Thoracic aorta (tissue), 2 donors: ENCODE measurements around the gene SLC7A6. TPM values are rescaled to one million over a fixed set of nuclear protein-coding genes. Genes with fewer than 3 reads are reported as not detected.
A peak's percentile ranks its signal among the peaks of the same experiment; 100 is the strongest.

Source experiments
- ATAC-seq: fragments of 150-250 bp; one replicate; pipeline ENCODE4 v1.8.0; 2017; ENCODE audit warnings: low read depth; ENCODE audit not compliant: insufficient number of reproducible peaks, low FRiP score
- DNase-seq: peaks from one replicate; pipeline ENCODE4 v3.0.0-alpha.2; 2020; ENCODE audit warnings: low spot score
- H3K27ac ChIP-seq, 2 donors: fragments of 200-600 bp; sonication (generic); 1 replicate in 1 of 2; 2 replicates in 1 of 2; pipeline ENCODE4 v1.5.1; 2016; ENCODE audit warnings: mild to moderate bottlenecking in 2 of 2, moderate library complexity in 2 of 2
- H3K27me3 ChIP-seq: fragments of 200-600 bp; sonication (generic); replicated peaks from 2 replicates; pipeline ENCODE4 v1.6.0; 2016; ENCODE audit warnings: mild to moderate bottlenecking; ENCODE audit not compliant: insufficient read depth
- H3K36me3 ChIP-seq: fragments of 200-600 bp; sonication (generic); one replicate; pipeline ENCODE4 v1.5.1; 2016
- H3K4me1 ChIP-seq, 2 donors: fragments of 200-600 bp; sonication (generic); 1 replicate in 1 of 2; 2 replicates in 1 of 2; pipeline versions ENCODE4 v1.5.1 to v1.6.0; 2016; ENCODE audit warnings: low read depth in 2 of 2, mild to moderate bottlenecking in 1 of 2; ENCODE audit not compliant: control insufficient read depth in 1 of 2
- H3K4me3 ChIP-seq: fragments of 200-600 bp; sonication (generic); 2 replicates; pipeline ENCODE4 v1.5.1; 2016; ENCODE audit warnings: mild to moderate bottlenecking
- H3K9me3 ChIP-seq: fragments of 200-600 bp; sonication (generic); 2 replicates; pipeline ENCODE4 v1.5.1; 2016
- CTCF ChIP-seq: fragments of 200-600 bp; sonication (generic); IDR thresholded peaks from one replicate; pipeline ENCODE4 v1.5.1; 2019; ENCODE audit warnings: antibody characterized with exemption
- total RNA-seq, 2 donors: library from RNA; depleted of rRNA; stranded (reverse); fragments of >200 nt; gene quantifications; one replicate each; pipeline versions ENCODE4 v1.1.0 to v1.2.3, GENCODE V29; 2016

Gene SLC7A6
- total RNA-seq, 2 donors from 2014 or later = 92.1 to 125 TPM

DNA sequence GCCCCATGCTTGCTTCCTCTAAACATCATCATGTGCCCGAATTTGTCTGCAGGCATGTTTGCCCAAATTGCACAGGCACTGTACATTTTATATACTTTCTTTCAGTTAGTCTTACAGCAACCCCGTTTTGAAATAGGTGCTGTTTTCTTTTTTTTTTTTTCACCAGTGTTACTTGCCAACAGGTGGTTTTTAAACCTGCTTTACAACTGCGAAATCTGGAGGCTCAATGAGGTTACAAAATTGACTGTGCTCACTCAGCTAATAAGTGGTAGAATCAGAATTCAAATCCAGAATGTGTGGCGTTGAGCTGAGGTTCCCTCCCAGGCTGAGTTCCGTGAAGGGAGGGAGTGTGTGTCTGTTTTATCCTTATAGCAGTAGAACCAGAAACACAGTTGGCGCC is 13.4 kb upstream of the SLC7A6 start:
- H3K4me1 ChIP-seq = peaks cover 43 to 54% of the 10 kb centered on the region in 2 donors
- H3K36me3 ChIP-seq = peaks cover 49% of the 10 kb centered on the region
- H3K27ac ChIP-seq = peak overlapping the region; percentile 78 to 95
- H3K4me3 ChIP-seq = no peak overlapping the region
- DNase-seq (no peak), ATAC-seq (no peak)
- TF ChIP-seq CTCF = no peak
- H3K27me3 ChIP-seq = no peaks in the 10 kb centered on the region
- no peaks in the 10 kb centered on the region for H3K9me3 ChIP-seq

GRCh38 chr16:68251832-68252231 is 12.5 kb upstream of the SLC7A6 start:
- ATAC-seq = no peak
- Histone ChIP-seq H3K4me3 (no peak overlapping the region), H3K27me3 (no peaks in the 10 kb centered on the region), H3K36me3 (peaks cover 52% of the 10 kb centered on the region), H3K9me3 (no peaks in the 10 kb centered on the region), H3K4me1 (peaks cover 36 to 46% of the 10 kb centered on the region in 2 donors), H3K27ac (peak overlapping the region; percentile 78 to 95)
- TF ChIP-seq CTCF = no peak
- no peak for DNase-seq

DNA sequence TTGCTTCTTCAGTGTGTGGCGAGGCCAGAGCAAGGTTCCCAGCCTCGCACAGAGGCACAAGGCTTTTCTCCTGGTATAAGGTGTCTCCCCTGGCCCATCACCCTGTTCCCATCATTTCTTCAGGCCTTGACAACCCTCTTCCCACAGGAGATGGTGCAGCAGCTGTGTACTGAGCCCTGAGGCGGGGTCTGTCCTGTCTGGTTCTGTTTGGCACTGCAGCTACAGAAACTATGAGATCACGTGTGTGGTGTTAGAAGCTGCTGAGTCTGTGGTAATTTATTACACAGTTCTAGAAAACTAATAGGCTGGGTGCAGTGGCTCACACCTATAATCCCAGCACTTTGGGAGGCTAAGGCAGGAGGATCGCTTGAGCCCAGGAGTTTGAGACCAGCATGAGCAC is 11.9 kb upstream of the SLC7A6 start:
- Histone ChIP-seq H3K9me3 (no peaks in the 10 kb centered on the region), H3K4me3 (no peak overlapping the region), H3K4me1 (peaks cover 33 to 46% of the 10 kb centered on the region in 2 donors), H3K36me3 (peaks cover 52% of the 10 kb centered on the region), H3K27ac (peak overlapping the region; percentile 78 to 95), H3K27me3 (no peaks in the 10 kb centered on the region)
- no peak for TF ChIP-seq CTCF
- no peak for DNase-seq
- peak; percentile 44 for ATAC-seq

DNA sequence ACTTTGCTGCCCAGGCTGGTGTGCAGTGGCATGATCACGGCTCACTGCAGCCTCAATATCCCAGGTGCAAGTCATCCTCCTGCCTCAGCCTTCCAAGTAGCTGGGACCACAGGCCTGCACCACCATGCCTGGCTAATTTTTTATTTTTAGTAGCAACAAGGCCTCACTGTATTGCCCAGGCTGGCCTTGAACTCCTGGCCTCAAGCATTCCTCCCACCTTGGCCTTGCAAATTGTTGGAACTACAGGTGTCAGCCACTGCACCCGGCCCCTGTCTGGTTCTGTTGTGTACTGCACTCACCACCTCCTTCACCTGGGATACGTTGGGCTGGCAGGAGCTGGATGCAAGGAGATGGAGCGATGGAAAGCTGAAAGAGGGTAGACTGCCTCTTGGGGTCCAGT is 10.6 kb upstream of the SLC7A6 start:
- H3K4me1 ChIP-seq = peaks cover 26 to 46% of the 10 kb centered on the region in 2 donors
- peaks cover 52% of the 10 kb centered on the region for H3K36me3 ChIP-seq
- no peak overlapping the region for H3K4me3 ChIP-seq
- no peaks in the 10 kb centered on the region for H3K27me3 ChIP-seq
- TF ChIP-seq CTCF = no peak
- ATAC-seq = no peak
- DNase-seq = no peak
- H3K27ac ChIP-seq = no peak overlapping the region
- no peaks in the 10 kb centered on the region for H3K9me3 ChIP-seq

DNA sequence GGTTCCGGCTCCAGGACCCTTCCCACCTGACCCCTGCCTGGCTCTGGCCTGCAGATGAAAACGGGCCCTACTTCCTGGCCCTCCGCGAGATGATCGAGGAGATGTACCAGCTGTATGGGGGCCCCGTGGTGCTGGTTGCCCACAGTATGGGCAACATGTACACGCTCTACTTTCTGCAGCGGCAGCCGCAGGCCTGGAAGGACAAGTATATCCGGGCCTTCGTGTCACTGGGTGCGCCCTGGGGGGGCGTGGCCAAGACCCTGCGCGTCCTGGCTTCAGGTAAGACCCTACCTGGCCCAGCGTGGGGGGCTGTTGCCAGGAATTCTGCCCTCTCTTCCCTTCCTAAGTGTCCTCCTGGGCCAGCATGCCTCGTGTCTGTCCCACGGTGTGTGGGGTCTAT is 8.6 kb upstream of the SLC7A6 start:
- ATAC-seq (no peak), DNase-seq (no peak)
- peaks cover 26 to 43% of the 10 kb centered on the region in 2 donors for H3K4me1 ChIP-seq
- no peak for TF ChIP-seq CTCF
- peaks cover 55% of the 10 kb centered on the region for H3K36me3 ChIP-seq
- peak overlapping the region in 1 of 2 donors; percentile 99 for H3K27ac ChIP-seq
- no peaks in the 10 kb centered on the region for H3K27me3 ChIP-seq
- no peak overlapping the region for H3K4me3 ChIP-seq
- H3K9me3 ChIP-seq = no peaks in the 10 kb centered on the region
